GM12891 (cell line): ENCODE results near the gene MRPS12.

Source experiments
- DNase-seq: peaks from one replicate; pipeline ENCODE4 v3.0.0; 2011; ENCODE audit warnings: low spot score; ENCODE audit not compliant: insufficient read length
- FAIRE-seq: peaks from 2 replicates; lab custom pipeline; 2011; peaks lifted over from hg19 to GRCh38; lab: Jason Lieb, UNC
- PAX5 ChIP-seq: IDR thresholded peaks from 2 replicates; pipeline ENCODE4 v1.6.1; 2011; ENCODE audit warnings: low read length, moderate library complexity, mild to moderate bottlenecking; ENCODE audit not compliant: insufficient read depth, severe bottlenecking
- POLR2A ChIP-seq: IDR thresholded peaks from 2 replicates; pipeline ENCODE4 v1.6.1; 2011; ENCODE audit warnings: low read depth, low read length, control low read depth
- POLR2AphosphoS5 ChIP-seq: IDR thresholded peaks from 2 replicates; pipeline ENCODE4 v1.6.1; 2011; ENCODE audit warnings: low read depth, low read length, control low read depth
- POU2F2 ChIP-seq: IDR thresholded peaks from 2 replicates; pipeline ENCODE4 v1.6.1; 2011; ENCODE audit warnings: low read depth, mild to moderate bottlenecking, control low read depth, low read length, moderate library complexity
- SPI1 ChIP-seq: IDR thresholded peaks from 2 replicates; pipeline ENCODE4 v1.6.1; 2011; ENCODE audit warnings: low read depth, low read length, control low read depth
- TAF1 ChIP-seq: IDR thresholded peaks from 2 replicates; pipeline ENCODE4 v1.6.1; 2011; ENCODE audit warnings: low read depth, low read length, control low read depth

The MRPS12 gene

DNA sequence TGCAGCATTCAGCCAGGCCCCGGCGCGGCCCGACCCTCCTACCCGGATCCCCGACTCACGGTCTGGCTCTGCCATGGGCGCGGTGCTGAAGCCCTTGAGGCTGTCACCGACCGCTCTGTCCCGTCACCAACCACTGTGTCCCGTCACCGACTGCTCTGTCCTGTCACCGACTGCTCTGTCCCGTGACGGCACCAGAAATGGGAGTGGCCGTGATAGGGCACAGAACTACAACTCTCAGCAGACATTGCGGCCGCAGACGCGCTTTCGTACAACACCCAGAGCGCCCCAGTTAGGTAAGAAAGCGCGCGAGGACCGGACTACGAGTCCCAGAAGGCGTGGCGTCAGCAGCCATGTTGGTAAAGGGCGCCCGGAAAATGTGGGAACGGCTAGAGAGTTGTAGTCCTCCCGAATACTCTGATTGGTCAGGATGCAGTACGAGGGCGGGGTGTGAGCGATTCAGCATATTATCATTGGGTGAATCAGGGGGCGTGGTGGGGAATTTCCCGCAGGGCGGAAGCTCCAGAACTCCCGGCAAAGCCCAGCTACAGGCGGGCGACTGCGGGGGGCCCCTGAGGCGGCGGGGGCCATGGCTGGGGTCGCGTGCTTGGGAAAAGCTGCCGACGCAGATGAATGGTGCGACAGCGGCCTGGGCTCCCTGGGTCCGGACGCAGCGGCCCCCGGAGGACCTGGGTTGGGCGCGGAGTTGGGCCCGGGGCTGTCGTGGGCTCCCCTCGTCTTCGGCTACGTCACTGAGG is 31.1 kb upstream of the MRPS12 start, which contains the start of the genes NFKBIB and SIRT2:
Gene NFKBIB, plus strand, starts transcription at position 523 of the 755 bp plus-strand sequence. Its CDS starts 64 bp downstream, at position 587.
Gene SIRT2, minus strand, starts transcription at position 172 of the 755 bp plus-strand sequence. Its CDS starts 97 bp downstream, at position 75.
- DNase-seq (peak; percentile 96), FAIRE-seq (peak; percentile 99)

DNA sequence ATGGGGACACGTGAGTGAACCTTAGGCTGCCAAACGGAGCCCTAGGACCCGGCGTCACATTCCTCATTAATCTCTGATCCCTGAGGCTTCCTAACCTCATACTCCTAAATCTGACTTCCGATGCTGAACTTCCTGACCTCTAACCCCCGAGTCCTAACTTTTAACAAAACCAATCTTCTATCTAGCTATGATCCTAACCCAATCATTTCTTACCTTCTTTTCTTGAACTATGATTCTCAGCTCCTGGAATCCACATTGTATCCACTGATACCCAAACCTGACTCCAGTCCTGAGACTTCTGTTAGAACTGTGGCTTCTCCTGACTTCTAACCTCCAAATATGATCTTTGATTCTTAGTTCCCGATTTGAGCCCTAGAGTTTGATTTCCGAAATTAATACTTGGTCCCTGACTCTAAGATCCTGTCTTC is 30.5 kb upstream of the MRPS12 start:
- TF ChIP-seq POU2F2 (no peak), POLR2AphosphoS5 (no peak), SPI1 (no peak), PAX5 (no peak), POLR2A (no peak; the same call in 1 of the 2 replicates), TAF1 (no peak)
- DNase-seq = no peak
- FAIRE-seq = no peak

More for the DNA sequence above, 31.1 kb upstream of the MRPS12 start, which contains the start of the genes NFKBIB and SIRT2:
- TF ChIP-seq POLR2A (peak; percentile 50), POU2F2 (no peak)

DNA sequence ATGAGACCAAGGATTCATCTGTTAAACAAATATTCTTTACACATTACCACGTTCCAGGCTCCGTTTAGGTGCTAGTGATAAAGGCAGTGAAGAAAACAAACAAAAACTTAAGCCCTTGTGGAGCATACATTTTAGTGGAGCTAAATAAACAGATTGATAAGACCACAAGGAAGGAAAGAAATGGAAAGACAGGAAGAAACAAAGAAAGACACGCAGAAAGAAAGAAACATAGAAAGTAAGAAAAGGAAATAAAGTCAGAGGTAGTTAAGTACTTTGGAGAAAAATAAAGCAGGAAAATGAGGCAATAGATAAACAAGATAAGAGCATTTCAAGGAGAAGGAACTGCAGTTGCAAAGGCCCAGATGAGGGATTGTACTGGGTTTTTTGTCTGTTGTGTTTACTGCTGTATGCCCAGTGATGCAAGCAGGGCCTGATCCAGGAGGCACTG is 30.0 kb upstream of the MRPS12 start:
- DNase-seq = no peak
- TF ChIP-seq POU2F2 = no peak
- no peak for FAIRE-seq

DNA sequence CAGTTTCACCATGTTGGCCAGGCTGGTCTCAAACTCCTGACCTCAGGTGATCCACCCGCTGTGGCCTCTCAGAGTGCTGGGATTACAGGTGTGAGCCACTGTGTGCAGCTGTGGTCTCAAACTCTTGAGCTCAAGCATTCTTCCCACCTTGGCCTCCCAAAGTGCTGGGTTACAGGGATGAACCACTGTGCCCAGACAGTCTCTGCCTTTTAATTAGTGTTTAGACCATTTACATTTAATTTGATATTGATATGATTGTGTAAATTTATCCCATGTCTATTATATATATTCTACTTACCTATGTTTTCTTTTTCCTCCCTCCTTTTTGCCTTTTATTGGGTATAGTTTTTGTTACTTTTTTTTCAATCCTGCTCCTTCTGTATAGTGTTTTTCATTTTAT is 29.1 kb upstream of the MRPS12 start:
- FAIRE-seq (no peak), DNase-seq (no peak)
- no peak for TF ChIP-seq PAX5

DNA sequence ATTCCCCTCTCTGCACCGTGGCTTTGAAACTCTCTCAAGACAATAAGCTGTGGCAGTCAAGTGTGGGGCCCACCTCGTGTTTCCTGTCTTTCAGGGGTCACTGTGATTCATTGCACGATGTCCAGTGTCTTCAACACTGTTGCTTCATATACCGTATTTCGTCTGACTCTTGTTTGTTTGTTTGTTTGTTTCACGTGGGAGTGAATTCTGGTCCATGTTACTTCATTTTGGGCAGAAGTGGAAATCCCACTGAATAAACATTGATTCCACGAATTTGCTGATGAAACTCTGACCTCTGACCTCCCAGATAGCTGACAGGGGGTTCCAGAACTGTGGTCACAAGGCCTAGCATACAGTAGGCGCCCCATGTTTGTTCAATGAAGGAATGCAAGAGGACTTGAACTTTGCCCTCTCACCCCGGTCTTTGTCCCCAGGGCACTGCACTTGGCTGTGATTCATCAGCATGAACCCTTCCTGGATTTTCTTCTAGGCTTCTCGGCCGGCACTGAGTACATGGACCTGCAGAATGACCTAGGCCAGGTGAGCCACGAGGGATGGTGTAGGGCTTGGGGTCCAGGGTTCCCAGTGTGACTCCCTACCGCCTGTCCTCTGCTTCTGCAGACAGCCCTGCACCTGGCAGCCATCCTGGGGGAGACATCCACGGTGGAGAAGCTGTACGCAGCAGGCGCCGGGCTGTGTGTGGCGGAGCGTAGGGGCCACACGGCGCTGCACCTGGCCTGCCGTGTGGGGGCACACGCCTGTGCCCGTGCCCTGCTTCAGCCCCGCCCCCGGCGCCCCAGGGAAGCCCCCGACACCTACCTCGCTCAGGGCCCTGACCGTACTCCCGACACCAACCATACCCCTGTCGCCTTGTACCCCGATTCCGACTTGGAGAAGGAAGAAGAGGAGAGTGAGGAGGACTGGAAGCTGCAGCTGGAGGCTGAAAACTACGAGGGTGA is 25.9 kb upstream of the MRPS12 start:
- FAIRE-seq (no peak), DNase-seq (no peak)
- TF ChIP-seq SPI1 (no peak), POU2F2 (no peak), TAF1 (no peak), POLR2A (no peak), POLR2AphosphoS5 (no peak), PAX5 (no peak)

DNA sequence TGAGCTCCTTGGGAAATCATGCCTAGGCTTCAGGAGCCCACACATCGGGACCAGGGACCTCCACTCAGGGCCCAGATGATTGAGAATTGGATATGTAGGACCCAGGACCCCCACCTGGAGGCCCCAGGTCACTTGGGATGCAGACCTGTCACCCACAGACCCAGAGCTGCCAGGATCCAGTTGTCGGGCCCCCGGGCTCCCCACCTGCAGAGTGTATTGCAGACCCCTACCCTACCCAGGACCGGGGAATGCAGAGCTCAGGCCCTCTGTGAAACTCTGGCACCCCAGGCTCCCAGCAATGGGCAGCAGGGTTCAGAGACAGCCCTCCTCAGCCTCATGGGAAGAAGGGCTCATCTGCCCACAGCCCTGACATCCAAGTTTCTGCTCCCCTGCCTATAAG is 25.1 kb upstream of the MRPS12 start:
- DNase-seq = no peak
- FAIRE-seq = no peak
- TF ChIP-seq POLR2AphosphoS5 (no peak), PAX5 (no peak)

DNA sequence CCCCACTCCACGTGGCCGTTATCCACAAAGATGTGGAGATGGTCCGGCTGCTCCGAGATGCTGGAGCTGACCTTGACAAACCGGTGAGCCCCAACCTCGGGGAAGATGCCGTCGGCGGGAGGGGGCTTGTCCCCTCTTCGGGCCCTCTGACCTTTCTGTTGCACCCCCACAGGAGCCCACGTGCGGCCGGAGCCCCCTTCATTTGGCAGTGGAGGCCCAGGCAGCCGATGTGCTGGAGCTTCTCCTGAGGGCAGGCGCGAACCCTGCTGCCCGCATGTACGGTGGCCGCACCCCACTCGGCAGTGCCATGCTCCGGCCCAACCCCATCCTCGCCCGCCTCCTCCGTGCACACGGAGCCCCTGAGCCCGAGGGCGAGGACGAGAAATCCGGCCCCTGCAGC is 23.5 kb upstream of the MRPS12 start:
- no peak for TF ChIP-seq TAF1
- TF ChIP-seq POU2F2 = no peak
- no peak for TF ChIP-seq POLR2AphosphoS5
- no peak for TF ChIP-seq POLR2A
- TF ChIP-seq SPI1 = no peak
- TF ChIP-seq PAX5 = no peak
- FAIRE-seq (no peak), DNase-seq (no peak)

DNA sequence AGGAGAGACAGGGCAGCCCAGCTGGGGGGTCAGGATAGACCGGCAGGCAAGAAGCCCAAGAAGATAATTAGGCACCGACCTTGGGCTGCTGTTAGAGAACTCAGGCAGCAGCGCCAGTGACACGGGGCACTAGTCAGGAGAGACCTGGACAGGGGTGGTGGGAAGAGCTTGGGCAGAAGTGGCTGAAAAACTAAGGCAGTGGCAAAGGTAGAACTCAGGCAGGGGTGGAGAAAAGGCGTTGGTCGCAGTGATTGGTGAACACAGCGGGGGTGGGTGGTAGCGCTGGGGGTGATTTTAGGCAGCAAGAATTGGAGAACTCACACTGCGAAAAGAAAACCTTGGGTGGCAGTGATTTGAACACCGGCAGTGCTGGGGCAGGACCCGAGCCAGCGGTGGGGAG is 23.1 kb upstream of the MRPS12 start:
- FAIRE-seq (no peak), DNase-seq (no peak)
- TF ChIP-seq PAX5 (no peak), POLR2AphosphoS5 (no peak), POU2F2 (no peak)

DNA sequence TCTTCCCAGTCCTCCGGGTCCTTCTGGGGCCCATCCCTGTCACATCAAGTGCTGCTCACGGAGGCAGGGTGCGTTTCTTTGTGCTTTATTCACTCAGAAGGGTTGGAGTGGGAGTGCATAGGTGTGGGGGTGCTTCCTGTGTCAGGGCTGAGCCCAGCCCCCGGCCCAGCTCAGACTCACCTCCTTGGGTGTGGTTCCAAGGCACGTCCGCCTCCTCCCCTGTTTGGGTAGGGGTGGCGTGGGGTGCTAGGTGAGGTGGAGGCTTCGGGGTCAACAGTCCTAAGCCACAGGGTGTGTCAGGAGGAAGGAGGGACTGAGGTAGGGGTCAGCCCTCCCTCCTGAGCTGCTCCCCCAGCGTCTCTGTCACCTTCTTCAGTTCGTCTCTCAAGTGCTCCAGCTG is 21.8 kb upstream of the MRPS12 start:
- peak; percentile 50; the same call in 1 of the 2 replicates for TF ChIP-seq POLR2AphosphoS5
- TF ChIP-seq POLR2A = no peak
- FAIRE-seq (no peak), DNase-seq (no peak)

DNA sequence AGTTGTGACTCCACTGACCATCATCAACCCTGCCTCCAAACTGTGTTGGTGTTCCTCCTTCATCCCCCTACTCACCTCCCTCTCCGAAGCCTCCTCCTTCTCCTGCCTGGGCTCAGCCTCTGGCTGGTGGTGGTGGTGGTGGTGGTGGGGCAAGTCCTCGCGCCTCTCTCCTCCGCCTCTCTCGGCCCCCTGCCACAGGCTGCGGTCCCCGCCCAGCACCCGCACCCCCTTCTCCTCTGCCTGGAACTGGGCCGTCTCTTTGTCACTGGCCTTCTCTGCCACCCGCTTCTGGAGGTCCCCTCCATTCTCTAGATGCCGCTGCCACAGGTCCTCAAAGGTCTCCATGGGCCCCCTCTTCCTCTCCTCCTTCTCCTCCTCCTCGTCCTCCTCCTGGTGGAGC is 20.3 kb upstream of the MRPS12 start:
- no peak for DNase-seq
- TF ChIP-seq POLR2A = no peak
- TF ChIP-seq SPI1 = no peak
- no peak for TF ChIP-seq PAX5
- TF ChIP-seq POU2F2 = no peak
- TF ChIP-seq TAF1 = no peak
- no peak for TF ChIP-seq POLR2AphosphoS5
- FAIRE-seq = no peak
